HEK293T (cell line): ENCODE measurements around the gene CHD5.

Experiments
- CTCF ChIA-PET: fragments of 350-600 bp; formaldehyde crosslinking; extraction: SDS; loops from one replicate; lab custom pipeline; 2021; ENCODE audit warnings: antibody characterized with exemption, inconsistent platforms; lab: Yijun Ruan, JAX
- POLR2A ChIA-PET: fragments of 350-600 bp; formaldehyde crosslinking; extraction: SDS; loops from one replicate; lab custom pipeline; 2020; ENCODE audit warnings: antibody characterized with exemption, inconsistent platforms; lab: Yijun Ruan, JAX
- DNase-seq: peaks from one replicate; pipeline ENCODE4 v3.0.0; 2012; ENCODE audit warnings: mixed read lengths; ENCODE audit errors: extremely low spot score
- ARNT ChIP-seq: fragments of 450-650 bp; IDR thresholded peaks from 2 replicates; pipeline ENCODE4 v1.6.1; 2017; ENCODE audit warnings: mild to moderate bottlenecking
- BHLHE40 ChIP-seq: fragments of 450-650 bp; IDR thresholded peaks from 2 replicates; pipeline ENCODE4 v1.6.1; 2016; ENCODE audit warnings: mild to moderate bottlenecking, moderate library complexity, borderline replicate concordance
- CTBP1 ChIP-seq: fragments of 450-650 bp; IDR thresholded peaks from 2 replicates; pipeline ENCODE4 v1.6.1; 2016; ENCODE audit warnings: borderline replicate concordance
- ELF4 ChIP-seq: fragments of 450-650 bp; IDR thresholded peaks from 2 replicates; pipeline ENCODE4 v1.6.1; 2017; ENCODE audit warnings: antibody characterized with exemption
- FOXA1 ChIP-seq: fragments of 450-650 bp; IDR thresholded peaks from 2 replicates; pipeline ENCODE4 v1.6.1; 2016; ENCODE audit warnings: mild to moderate bottlenecking
- FOXK2 ChIP-seq: fragments of 450-650 bp; IDR thresholded peaks from 2 replicates; pipeline ENCODE4 v1.6.1; 2016; ENCODE audit warnings: mild to moderate bottlenecking
- FOXM1 ChIP-seq: fragments of 450-650 bp; IDR thresholded peaks from 2 replicates; pipeline ENCODE4 v1.6.1; 2017; ENCODE audit warnings: mild to moderate bottlenecking, borderline replicate concordance
- HDGF ChIP-seq: fragments of 450-650 bp; IDR thresholded peaks from 2 replicates; pipeline ENCODE4 v1.6.1; 2017; ENCODE audit warnings: antibody characterized with exemption, borderline replicate concordance
- L3MBTL2 ChIP-seq: fragments of 450-650 bp; conservative IDR thresholded peaks from 2 replicates; pipeline ENCODE4 v1.6.1; 2016; ENCODE audit warnings: mild to moderate bottlenecking
- LEF1 ChIP-seq: fragments of 450-650 bp; IDR thresholded peaks from 2 replicates; pipeline ENCODE4 v1.6.1; 2017; ENCODE audit warnings: mild to moderate bottlenecking, borderline replicate concordance
- NFRKB ChIP-seq: fragments of 450-650 bp; IDR thresholded peaks from 2 replicates; pipeline ENCODE4 v1.6.1; 2016; ENCODE audit warnings: mild to moderate bottlenecking, moderate library complexity
- PKNOX1 ChIP-seq: fragments of 450-650 bp; IDR thresholded peaks from 2 replicates; pipeline ENCODE4 v1.6.1; 2016
- SP1 ChIP-seq: fragments of 450-650 bp; IDR thresholded peaks from 2 replicates; pipeline ENCODE4 v1.6.1; 2017
- SUZ12 ChIP-seq: fragments of 450-650 bp; IDR thresholded peaks from 2 replicates; pipeline ENCODE4 v1.6.1; 2016; ENCODE audit warnings: mild to moderate bottlenecking
- TARDBP ChIP-seq: fragments of 450-650 bp; IDR thresholded peaks from 2 replicates; pipeline ENCODE4 v1.6.1; 2016
- ZNF384 ChIP-seq: fragments of 450-650 bp; IDR thresholded peaks from 2 replicates; pipeline ENCODE4 v1.6.1; 2016

The CHD5 gene

DNA sequence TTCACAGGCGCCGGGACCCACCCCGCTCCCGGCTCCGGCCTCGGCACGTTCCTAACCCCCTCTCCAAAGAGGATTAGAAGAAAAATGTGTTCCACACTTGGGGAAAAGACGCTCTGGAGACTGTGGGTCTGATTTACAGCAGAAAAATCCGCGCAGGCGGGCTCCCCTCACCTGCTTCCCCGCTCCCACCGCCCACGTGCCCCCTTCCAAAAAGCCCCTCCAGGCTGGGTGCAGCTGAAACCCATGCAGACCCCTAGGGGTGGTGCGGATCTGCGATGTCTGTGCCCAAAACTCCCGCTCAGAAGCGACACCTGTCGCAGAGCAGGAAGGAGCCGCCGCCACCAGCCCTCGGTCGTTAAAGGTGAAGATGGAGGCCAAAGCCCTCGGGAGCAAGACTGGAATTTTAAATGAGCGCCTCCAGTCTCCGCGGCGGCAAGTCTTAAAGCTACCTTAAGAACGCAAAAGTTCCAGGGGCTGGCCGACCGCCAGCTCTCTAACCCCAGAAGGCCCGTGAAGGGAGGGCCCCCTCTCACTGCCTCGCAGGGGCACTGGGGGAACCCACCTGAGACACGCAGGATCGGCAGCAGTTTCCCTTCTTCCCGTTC, 688 bp upstream of the CHD5 start:
- TF ChIP-seq NFRKB (no peak), FOXA1 (no peak), PKNOX1 (no peak), HDGF (no peak), LEF1 (no peak)
- POLR2A ChIA-PET: no interaction called here
- CTCF ChIA-PET: interaction anchor here (1.0 to 1.1 kb wide), 2 partner anchors 72 to 145 kb away, joined by 3 read pairs; no protein-coding TSS in a partner anchor
- no peak for DNase-seq

DNA sequence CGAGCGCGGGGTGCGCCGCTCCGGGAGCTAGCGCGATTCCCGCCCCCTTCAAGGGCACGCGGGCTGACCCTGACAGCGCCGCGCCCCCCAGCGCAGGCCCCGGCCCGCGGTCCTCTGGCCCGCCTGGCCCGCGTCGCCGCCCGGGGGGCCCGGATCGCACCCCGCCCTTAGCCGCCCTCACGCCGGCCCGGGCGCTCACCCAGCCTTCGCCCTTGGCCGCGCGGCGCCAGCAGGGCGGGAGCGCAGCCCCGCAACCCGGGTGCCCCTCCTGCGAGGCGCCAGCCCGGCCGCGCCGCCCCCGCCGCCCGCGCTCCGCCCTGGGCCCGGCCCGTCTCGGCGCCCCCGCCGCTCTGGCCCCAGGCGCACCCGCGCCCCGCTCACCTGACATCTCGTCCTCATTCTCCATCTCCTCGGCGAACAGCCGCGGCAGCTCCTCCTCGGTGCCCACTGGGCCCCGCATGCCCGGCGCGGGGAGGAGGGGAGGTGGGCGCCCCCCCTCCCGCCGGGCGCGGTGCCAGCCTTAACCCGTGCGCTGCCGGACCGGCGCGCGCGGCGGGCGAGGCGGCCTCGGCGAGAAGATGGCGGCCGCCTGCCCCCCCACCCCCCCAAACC, 451 bp downstream of the CHD5 start:
- POLR2A ChIA-PET: no interaction called here
- DNase-seq: no peak
- TF ChIP-seq ARNT (no peak), FOXK2 (no peak)
- CTCF ChIA-PET: interaction anchor here (1.4 kb wide), 1 partner anchor 25 kb away, joined by 5 read pairs; no protein-coding TSS in a partner anchor

GRCh38 chr1:6178751-6179563, 1.2 kb downstream of the CHD5 start:
- no peak for DNase-seq
- ChIA-PET CTCF (interaction anchor here (1.4 kb wide), 1 partner anchor 26 kb away, joined by 5 read pairs; no protein-coding TSS in a partner anchor), POLR2A (no interaction called here)
- TF ChIP-seq FOXK2 (no peak), FOXM1 (no peak), PKNOX1 (no peak), TARDBP (no peak), BHLHE40 (no peak), L3MBTL2 (no peak), CTBP1 (no peak), ARNT (no peak)

- no peak for TF ChIP-seq NFRKB
- TF ChIP-seq FOXK2: no peak
- no peak for TF ChIP-seq ARNT
- TF ChIP-seq ZNF384: no peak
- no peak for TF ChIP-seq FOXA1
- no peak for TF ChIP-seq CTBP1
- no peak for TF ChIP-seq ELF4
- TF ChIP-seq HDGF: no peak
- TF ChIP-seq BHLHE40: no peak
- TF ChIP-seq LEF1: no peak
- TF ChIP-seq L3MBTL2: no peak
- no peak for TF ChIP-seq TARDBP
- no peak for TF ChIP-seq FOXM1
- TF ChIP-seq SUZ12: no peak
- ChIA-PET POLR2A (no interaction called here), CTCF (interaction anchor here (2.2 kb wide), 1 partner anchor 8 kb away, joined by 6 read pairs; no protein-coding TSS in a partner anchor)
- no peak for DNase-seq
Measured at GRCh38 chr1:6177681-6178380, 2.3 kb downstream of the CHD5 start.

DNA sequence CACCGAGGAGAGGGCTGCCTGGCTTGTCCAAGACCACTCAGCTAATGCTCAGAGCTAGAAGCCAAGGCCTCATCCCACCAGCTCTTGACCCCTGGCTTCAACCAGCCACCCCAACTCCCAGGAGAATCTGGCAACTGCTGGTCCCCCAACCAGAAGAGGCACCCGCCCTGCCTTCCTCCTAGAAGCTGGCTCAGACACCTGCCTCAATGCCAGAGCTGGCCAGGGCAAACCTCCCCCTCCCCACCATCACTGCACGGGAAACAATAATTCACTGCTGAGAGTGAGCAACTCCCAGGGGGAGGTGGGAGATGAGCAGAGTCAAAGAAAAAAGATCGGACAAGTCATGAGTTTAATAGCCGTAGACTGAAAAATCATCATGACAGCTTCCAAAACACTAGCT, 3.3 kb downstream of the CHD5 start:
- POLR2A ChIA-PET: interaction anchor here (0.7 kb wide), 1 partner anchor 30 kb away, joined by 3 read pairs; no protein-coding TSS in a partner anchor
- no peak for DNase-seq
- TF ChIP-seq NFRKB (no peak), SUZ12 (no peak), FOXA1 (no peak), HDGF (no peak), LEF1 (no peak), ELF4 (no peak)
- CTCF ChIA-PET: interaction anchor here (2.2 kb wide), 1 partner anchor 9 kb away, joined by 6 read pairs; no protein-coding TSS in a partner anchor

- DNase-seq: no peak
- ChIA-PET POLR2A (no interaction called here), CTCF (no interaction called here)
- no peak for TF ChIP-seq FOXK2
- TF ChIP-seq SUZ12: no peak
- TF ChIP-seq SP1: no peak
- no peak for TF ChIP-seq LEF1
- TF ChIP-seq NFRKB: no peak
- no peak for TF ChIP-seq FOXA1
- TF ChIP-seq BHLHE40: no peak
- TF ChIP-seq PKNOX1: no peak
- TF ChIP-seq HDGF: no peak
- no peak for TF ChIP-seq L3MBTL2
- TF ChIP-seq ELF4: no peak
- no peak for TF ChIP-seq CTBP1
Measured at GRCh38 chr1:6175411-6175828, 4.7 kb downstream of the CHD5 start.
